Hepatocyte (in vitro differentiated cells): ENCODE results near the gene FOXR1.

ENCODE experiments used
- CTCF ChIP-seq: fragments of 200-600 bp; sonication (generic); IDR thresholded peaks from 2 replicates; pipeline ENCODE4 v1.5.1; 2016; ENCODE audit warnings: antibody characterized with exemption, mild to moderate bottlenecking; ENCODE audit not compliant: poor library complexity
- EZH2 ChIP-seq: fragments of 200-600 bp; sonication (generic); IDR thresholded peaks from 2 replicates; pipeline ENCODE4 v1.6.1; 2016; ENCODE audit warnings: antibody characterized with exemption, mild to moderate bottlenecking, borderline replicate concordance

GRCh38 chr11:119030329-119031047 lies 58.9 kb downstream of the FOXR1 start, which contains the start of gene SLC37A4:
- no peak for TF ChIP-seq CTCF
- TF ChIP-seq EZH2, result no peak
